RWPE2 (cell line): Measurements from ENCODE around the gene HDAC4.

Experiments
- ATAC-seq: fragments of 200-7000 bp; cut with Tn5 transposase; 3 replicates; pipeline ENCODE4 v1.9.1; 2021; ENCODE audit warnings: low read depth
- DNase-seq: peaks from one replicate; pipeline ENCODE4 v3.0.0-alpha.2; 2020; ENCODE audit warnings: low spot score
- H3K27ac ChIP-seq: fragments of 450-650 bp; 2 replicates; pipeline ENCODE4 v1.5.1; 2017; ENCODE audit warnings: mild to moderate bottlenecking; ENCODE audit not compliant: poor library complexity, severe bottlenecking
- H3K27me3 ChIP-seq: fragments of 250-450 bp; sonication (Bioruptor Pico); 2 replicates; pipeline ENCODE4 v1.5.1; 2021; ENCODE audit warnings: mild to moderate bottlenecking, moderate library complexity; ENCODE audit not compliant: insufficient read depth, poor library complexity, severe bottlenecking
- H3K36me3 ChIP-seq: fragments of 250-450 bp; sonication (Bioruptor Pico); 2 replicates; pipeline ENCODE4 v1.5.1; 2020; ENCODE audit warnings: low read depth, mild to moderate bottlenecking, moderate library complexity
- H3K4me1 ChIP-seq: fragments of 250-450 bp; sonication (Bioruptor Pico); 2 replicates; pipeline ENCODE4 v1.5.1; 2021; ENCODE audit warnings: mild to moderate bottlenecking, moderate library complexity; ENCODE audit not compliant: insufficient read depth, poor library complexity, severe bottlenecking
- H3K4me3 ChIP-seq: fragments of 250-450 bp; sonication (Bioruptor Pico); 2 replicates; pipeline ENCODE4 v1.5.1; 2021; ENCODE audit warnings: mild to moderate bottlenecking, moderate library complexity; ENCODE audit not compliant: severe bottlenecking
- H3K9me3 ChIP-seq: fragments of 250-450 bp; sonication (Bioruptor Pico); 2 replicates; pipeline ENCODE4 v1.5.1; 2021; ENCODE audit warnings: mild to moderate bottlenecking, moderate library complexity; ENCODE audit not compliant: severe bottlenecking
- CTCF ChIP-seq: fragments of 450-650 bp; IDR thresholded peaks from one replicate; pipeline ENCODE4 v1.5.1; 2017; ENCODE audit warnings: mild to moderate bottlenecking, moderate library complexity; ENCODE audit not compliant: poor library complexity, severe bottlenecking

HDAC4 gene

GRCh38 chr2:239127513-239127912 lies 273.3 kb downstream of the HDAC4 start:
- no peaks in the 10 kb centered on the region for H3K27me3 ChIP-seq
- H3K36me3 ChIP-seq, result no peaks in the 10 kb centered on the region
- H3K9me3 ChIP-seq, result no peaks in the 10 kb centered on the region
- H3K27ac ChIP-seq, result no peak overlapping the region
- H3K4me3 ChIP-seq, result no peak overlapping the region
- H3K4me1 ChIP-seq, result no peaks in the 10 kb centered on the region
- ATAC-seq (no peak), DNase-seq (no peak)
- no peak for TF ChIP-seq CTCF

GRCh38 chr2:239125726-239126675 lies 274.8 kb downstream of the HDAC4 start:
- no peaks in the 10 kb centered on the region for H3K36me3 ChIP-seq
- ATAC-seq, result no peak
- no peaks in the 10 kb centered on the region for H3K4me1 ChIP-seq
- H3K27me3 ChIP-seq, result no peaks in the 10 kb centered on the region
- no peak for TF ChIP-seq CTCF
- no peak overlapping the region for H3K4me3 ChIP-seq
- no peak for DNase-seq
- no peak overlapping the region for H3K27ac ChIP-seq
- no peaks in the 10 kb centered on the region for H3K9me3 ChIP-seq

GRCh38 chr2:239124152-239124899 lies 276.5 kb downstream of the HDAC4 start:
- Histone ChIP-seq H3K4me1 (no peaks in the 10 kb centered on the region), H3K9me3 (no peaks in the 10 kb centered on the region), H3K36me3 (no peaks in the 10 kb centered on the region), H3K27me3 (no peaks in the 10 kb centered on the region), H3K27ac (no peak overlapping the region), H3K4me3 (no peak overlapping the region)
- TF ChIP-seq CTCF, result no peak
- ATAC-seq (no peak), DNase-seq (no peak)

- ATAC-seq (no peak), DNase-seq (no peak)
- Histone ChIP-seq H3K36me3 (no peaks in the 10 kb centered on the region), H3K4me1 (no peaks in the 10 kb centered on the region), H3K27me3 (no peaks in the 10 kb centered on the region), H3K4me3 (no peak overlapping the region), H3K9me3 (no peaks in the 10 kb centered on the region), H3K27ac (no peak overlapping the region)
- TF ChIP-seq CTCF, result no peak
These were observed 278.3 kb downstream of the HDAC4 start for GRCh38 chr2:239122421-239123110.
